ENCODE measurements around the gene PIGW.

PIGW gene

DNA sequence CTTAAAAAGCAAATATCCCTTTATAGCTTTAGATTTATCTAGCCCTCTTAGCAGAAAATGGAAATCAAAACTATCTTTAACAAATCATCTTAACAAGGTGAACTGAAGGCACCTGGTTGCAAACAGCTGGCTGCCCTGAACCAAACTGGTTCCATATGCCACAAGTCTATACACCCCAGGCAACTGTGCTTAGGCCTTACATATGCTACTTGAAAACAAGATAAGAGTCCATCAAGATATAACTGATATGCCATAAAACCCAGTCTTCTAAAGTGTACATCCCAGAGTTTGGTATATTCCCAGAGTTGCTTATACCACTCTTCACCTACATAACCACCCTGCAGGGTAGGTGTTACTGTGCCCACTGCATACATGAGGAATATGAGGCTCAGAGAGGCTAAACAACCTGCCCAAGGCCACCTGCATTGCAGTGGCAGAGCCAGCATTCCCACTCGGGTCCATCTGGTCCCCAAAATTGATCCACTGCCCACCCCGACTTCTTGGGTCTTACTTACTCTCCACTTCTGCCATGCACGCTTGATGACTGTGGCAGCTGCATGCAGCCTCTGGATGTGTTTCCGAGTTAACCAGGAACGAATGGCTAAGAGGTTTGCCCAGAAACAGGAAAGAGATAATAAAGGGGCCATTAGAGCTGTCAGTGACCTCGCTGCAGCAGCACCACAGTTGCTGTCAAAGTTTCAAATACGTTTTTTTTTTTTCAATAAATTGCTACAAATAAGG is 36.1 kb upstream of the PIGW start:
- no peak for TF ChIP-seq EZH2phosphoT487 (IDR thresholded peaks at IDR 0.05; ENCODE audit: borderline replicate concordance, low read length)
- TF ChIP-seq, protein P1, sequence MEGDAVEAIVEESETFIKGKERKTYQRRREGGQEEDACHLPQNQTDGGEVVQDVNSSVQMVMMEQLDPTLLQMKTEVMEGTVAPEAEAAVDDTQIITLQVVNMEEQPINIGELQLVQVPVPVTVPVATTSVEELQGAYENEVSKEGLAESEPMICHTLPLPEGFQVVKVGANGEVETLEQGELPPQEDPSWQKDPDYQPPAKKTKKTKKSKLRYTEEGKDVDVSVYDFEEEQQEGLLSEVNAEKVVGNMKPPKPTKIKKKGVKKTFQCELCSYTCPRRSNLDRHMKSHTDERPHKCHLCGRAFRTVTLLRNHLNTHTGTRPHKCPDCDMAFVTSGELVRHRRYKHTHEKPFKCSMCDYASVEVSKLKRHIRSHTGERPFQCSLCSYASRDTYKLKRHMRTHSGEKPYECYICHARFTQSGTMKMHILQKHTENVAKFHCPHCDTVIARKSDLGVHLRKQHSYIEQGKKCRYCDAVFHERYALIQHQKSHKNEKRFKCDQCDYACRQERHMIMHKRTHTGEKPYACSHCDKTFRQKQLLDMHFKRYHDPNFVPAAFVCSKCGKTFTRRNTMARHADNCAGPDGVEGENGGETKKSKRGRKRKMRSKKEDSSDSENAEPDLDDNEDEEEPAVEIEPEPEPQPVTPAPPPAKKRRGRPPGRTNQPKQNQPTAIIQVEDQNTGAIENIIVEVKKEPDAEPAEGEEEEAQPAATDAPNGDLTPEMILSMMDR (IDR thresholded peaks at IDR 0.05; ENCODE audit: low read depth, low read length, poor library complexity, severe bottlenecking) = no peak
- Histone ChIP-seq H3F3A (ENCODE audit: control insufficient read depth, insufficient read depth) (peaks cover 10% of the 10 kb centered on the region; the same call in 1 of the 2 replicates), H3K9me2 (replicated peaks; ENCODE audit: control insufficient read depth, low read length) (no peaks in the 10 kb centered on the region), H3K27me3 (ENCODE audit: control insufficient read depth, low read length) (no peaks in the 10 kb centered on the region), H3K4me1 (ENCODE audit: control insufficient read depth, low read length) (no peaks in the 10 kb centered on the region), H3K4me2 (ENCODE audit: low read length) (no peak overlapping the region), H4K20me1 (ENCODE audit: control insufficient read depth, insufficient read depth, low read depth, low read length) (no peaks in the 10 kb centered on the region), H3K79me2 (ENCODE audit: control insufficient read depth, low read length) (no peaks in the 10 kb centered on the region), H3K27ac (ENCODE audit: low read depth, low read length) (no peak overlapping the region), H3K36me3 (ENCODE audit: control insufficient read depth, low read length) (peaks cover 76% of the 10 kb centered on the region), H3K9me3 (ENCODE audit: control insufficient read depth, insufficient read depth, low read length) (no peaks in the 10 kb centered on the region), H3K4me3 (ENCODE audit: low read length) (no peak overlapping the region)

DNA sequence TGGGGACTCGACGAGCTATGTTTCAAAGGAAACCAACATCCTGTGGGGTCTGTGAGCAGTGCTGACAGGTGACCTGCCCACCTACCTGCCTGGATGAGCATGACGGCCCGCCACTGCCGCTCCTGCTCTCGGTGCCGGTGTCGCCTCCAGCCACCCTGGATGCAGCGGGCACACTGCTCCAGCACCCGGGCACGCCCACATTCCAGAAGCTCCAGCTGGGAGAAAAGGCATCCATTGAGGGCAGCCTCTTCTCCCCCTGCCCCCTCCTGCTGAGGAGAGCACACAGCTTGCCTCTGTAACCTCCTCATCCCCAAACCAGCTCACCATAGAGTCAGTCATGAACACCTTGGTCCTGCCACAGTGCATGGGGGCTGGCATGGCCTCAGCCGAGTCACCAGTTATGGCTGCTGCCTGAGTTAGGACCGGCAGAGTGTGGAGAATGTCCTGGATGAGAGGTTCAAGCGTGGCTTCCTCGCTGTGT is 34.0 kb upstream of the PIGW start:
- Histone ChIP-seq H3K4me1 (ENCODE audit: control insufficient read depth, low read length) (no peaks in the 10 kb centered on the region), H3K79me2 (ENCODE audit: control insufficient read depth, low read length) (no peaks in the 10 kb centered on the region), H3K27ac (ENCODE audit: low read depth, low read length) (no peak overlapping the region), H3K9me3 (ENCODE audit: control insufficient read depth, insufficient read depth, low read length) (no peaks in the 10 kb centered on the region), H3K27me3 (ENCODE audit: control insufficient read depth, low read length) (no peaks in the 10 kb centered on the region), H4K20me1 (ENCODE audit: control insufficient read depth, insufficient read depth, low read depth, low read length) (no peaks in the 10 kb centered on the region), H3K4me2 (ENCODE audit: low read length) (no peak overlapping the region), H3K9me2 (replicated peaks; ENCODE audit: control insufficient read depth, low read length) (no peaks in the 10 kb centered on the region), H3K4me3 (ENCODE audit: low read length) (no peak overlapping the region), H3K36me3 (ENCODE audit: control insufficient read depth, low read length) (peaks cover 74% of the 10 kb centered on the region), H3F3A (ENCODE audit: control insufficient read depth, insufficient read depth) (0 out of 2 replicates have a peak, but pooled peaks cover 2% of the 10 kb centered on the region)
- no peak for TF ChIP-seq EZH2phosphoT487 (IDR thresholded peaks at IDR 0.05; ENCODE audit: borderline replicate concordance, low read length)
- TF ChIP-seq, protein P1 (IDR thresholded peaks at IDR 0.05; ENCODE audit: low read depth, low read length, poor library complexity, severe bottlenecking) = no peak

DNA sequence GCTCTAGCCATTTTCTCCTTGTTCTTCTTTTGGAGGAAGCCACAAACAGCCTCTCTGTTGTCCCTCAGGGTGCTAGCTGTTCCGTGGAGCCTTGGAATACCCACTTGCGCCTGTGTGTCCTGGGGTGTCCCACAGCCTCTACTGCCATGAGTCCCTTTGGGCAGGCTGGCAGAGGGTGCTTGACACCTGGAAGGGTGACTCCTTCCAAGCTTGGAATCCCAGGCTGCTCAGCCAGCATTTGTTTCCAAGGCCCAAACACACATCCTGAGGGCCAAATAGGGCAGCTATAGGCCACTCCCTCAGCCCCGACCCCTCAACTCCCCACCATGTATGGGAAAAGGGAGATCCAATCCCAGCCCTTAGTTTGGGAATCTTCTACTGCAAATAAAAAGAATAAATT is 33.4 kb upstream of the PIGW start:
- Histone ChIP-seq H3K79me2 (ENCODE audit: control insufficient read depth, low read length) (no peaks in the 10 kb centered on the region), H3K4me3 (ENCODE audit: low read length) (no peak overlapping the region), H3K9me3 (ENCODE audit: control insufficient read depth, insufficient read depth, low read length) (no peaks in the 10 kb centered on the region), H3F3A (ENCODE audit: control insufficient read depth, insufficient read depth) (0 out of 2 replicates have a peak, but pooled peaks cover 2% of the 10 kb centered on the region), H4K20me1 (ENCODE audit: control insufficient read depth, insufficient read depth, low read depth, low read length) (no peaks in the 10 kb centered on the region), H3K4me1 (ENCODE audit: control insufficient read depth, low read length) (no peaks in the 10 kb centered on the region), H3K27ac (ENCODE audit: low read depth, low read length) (no peak overlapping the region), H3K27me3 (ENCODE audit: control insufficient read depth, low read length) (no peaks in the 10 kb centered on the region), H3K9me2 (replicated peaks; ENCODE audit: control insufficient read depth, low read length) (no peaks in the 10 kb centered on the region), H3K4me2 (ENCODE audit: low read length) (no peak overlapping the region), H3K36me3 (ENCODE audit: control insufficient read depth, low read length) (peaks cover 74% of the 10 kb centered on the region)
- no peak for TF ChIP-seq EZH2phosphoT487 (IDR thresholded peaks at IDR 0.05; ENCODE audit: borderline replicate concordance, low read length)
- TF ChIP-seq, protein P1 (IDR thresholded peaks at IDR 0.05; ENCODE audit: low read depth, low read length, poor library complexity, severe bottlenecking) = no peak
